ENCODE results near the gene RASSF7. TPM values are rescaled to one million over a fixed set of nuclear protein-coding genes. Genes with fewer than 3 reads are reported as not detected.

The RASSF7 gene
- polyA plus RNA-seq, 1 donor from 2014 or later = 37.1 TPM

GRCh38 chr11:581342-581741 lies 20.6 kb downstream of the RASSF7 start (continued):
- TF ChIP-seq, protein P1, sequence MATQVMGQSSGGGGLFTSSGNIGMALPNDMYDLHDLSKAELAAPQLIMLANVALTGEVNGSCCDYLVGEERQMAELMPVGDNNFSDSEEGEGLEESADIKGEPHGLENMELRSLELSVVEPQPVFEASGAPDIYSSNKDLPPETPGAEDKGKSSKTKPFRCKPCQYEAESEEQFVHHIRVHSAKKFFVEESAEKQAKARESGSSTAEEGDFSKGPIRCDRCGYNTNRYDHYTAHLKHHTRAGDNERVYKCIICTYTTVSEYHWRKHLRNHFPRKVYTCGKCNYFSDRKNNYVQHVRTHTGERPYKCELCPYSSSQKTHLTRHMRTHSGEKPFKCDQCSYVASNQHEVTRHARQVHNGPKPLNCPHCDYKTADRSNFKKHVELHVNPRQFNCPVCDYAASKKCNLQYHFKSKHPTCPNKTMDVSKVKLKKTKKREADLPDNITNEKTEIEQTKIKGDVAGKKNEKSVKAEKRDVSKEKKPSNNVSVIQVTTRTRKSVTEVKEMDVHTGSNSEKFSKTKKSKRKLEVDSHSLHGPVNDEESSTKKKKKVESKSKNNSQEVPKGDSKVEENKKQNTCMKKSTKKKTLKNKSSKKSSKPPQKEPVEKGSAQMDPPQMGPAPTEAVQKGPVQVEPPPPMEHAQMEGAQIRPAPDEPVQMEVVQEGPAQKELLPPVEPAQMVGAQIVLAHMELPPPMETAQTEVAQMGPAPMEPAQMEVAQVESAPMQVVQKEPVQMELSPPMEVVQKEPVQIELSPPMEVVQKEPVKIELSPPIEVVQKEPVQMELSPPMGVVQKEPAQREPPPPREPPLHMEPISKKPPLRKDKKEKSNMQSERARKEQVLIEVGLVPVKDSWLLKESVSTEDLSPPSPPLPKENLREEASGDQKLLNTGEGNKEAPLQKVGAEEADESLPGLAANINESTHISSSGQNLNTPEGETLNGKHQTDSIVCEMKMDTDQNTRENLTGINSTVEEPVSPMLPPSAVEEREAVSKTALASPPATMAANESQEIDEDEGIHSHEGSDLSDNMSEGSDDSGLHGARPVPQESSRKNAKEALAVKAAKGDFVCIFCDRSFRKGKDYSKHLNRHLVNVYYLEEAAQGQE (IDR thresholded peaks at IDR 0.05; ENCODE audit: borderline replicate concordance) = no peak

DNA sequence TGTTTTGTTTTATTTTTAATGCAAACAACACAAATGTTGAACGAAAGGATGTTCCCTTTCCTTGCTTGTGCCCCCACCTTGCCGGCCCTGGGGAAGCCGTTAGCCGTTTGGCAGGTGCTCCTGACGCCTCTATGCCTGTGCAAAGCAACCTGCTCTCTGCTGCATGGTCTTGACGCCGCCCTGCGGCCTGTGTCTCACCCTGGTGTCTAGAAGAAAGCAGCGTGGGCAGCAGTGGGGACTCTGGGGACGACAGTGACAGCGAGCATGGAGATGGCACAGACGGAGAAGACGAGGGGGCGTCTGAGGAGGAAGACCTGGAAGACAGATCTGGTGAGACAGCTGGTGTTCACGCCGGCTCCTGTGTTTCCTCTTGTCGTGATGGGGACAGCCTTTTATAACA lies 21.0 kb downstream of the RASSF7 start:
- no peak overlapping the region for H3K9ac ChIP-seq (ENCODE audit: low read length)
- no peaks in the 10 kb centered on the region for H3K9me2 ChIP-seq (ENCODE audit: insufficient read depth, low read length)
- H3K79me2 ChIP-seq (replicated peaks; ENCODE audit: insufficient read depth, low read length) = peaks cover 39% of the 10 kb centered on the region
- H3K36me3 ChIP-seq (ENCODE audit: insufficient read depth, low read length) = peaks cover 4% of the 10 kb centered on the region
- H3F3A ChIP-seq (ENCODE audit: insufficient read depth, low read length, poor library complexity, severe bottlenecking) = no peaks in the 10 kb centered on the region
- TF ChIP-seq TAF1 (IDR thresholded peaks at IDR 0.05; ENCODE audit: low read depth) (no peak), MXI1 (conservative IDR thresholded peaks at IDR 0.05; ENCODE audit: poor library complexity, severe bottlenecking) (no peak), EP300 (conservative IDR thresholded peaks at IDR 0.05; ENCODE audit: poor library complexity, severe bottlenecking) (no peak), RAD21 (conservative IDR thresholded peaks at IDR 0.05) (no peak), POLR2AphosphoS5 (IDR thresholded peaks at IDR 0.05) (no peak), EZH2 (IDR thresholded peaks at IDR 0.05; ENCODE audit: borderline replicate concordance, insufficient read depth, low read length, poor library complexity, severe bottlenecking) (no peak), SMC3 (conservative IDR thresholded peaks at IDR 0.05; ENCODE audit: poor library complexity) (no peak)
- TF ChIP-seq, protein P1 (IDR thresholded peaks at IDR 0.05; ENCODE audit: borderline replicate concordance) = no peak
- TF ChIP-seq, protein P2, sequence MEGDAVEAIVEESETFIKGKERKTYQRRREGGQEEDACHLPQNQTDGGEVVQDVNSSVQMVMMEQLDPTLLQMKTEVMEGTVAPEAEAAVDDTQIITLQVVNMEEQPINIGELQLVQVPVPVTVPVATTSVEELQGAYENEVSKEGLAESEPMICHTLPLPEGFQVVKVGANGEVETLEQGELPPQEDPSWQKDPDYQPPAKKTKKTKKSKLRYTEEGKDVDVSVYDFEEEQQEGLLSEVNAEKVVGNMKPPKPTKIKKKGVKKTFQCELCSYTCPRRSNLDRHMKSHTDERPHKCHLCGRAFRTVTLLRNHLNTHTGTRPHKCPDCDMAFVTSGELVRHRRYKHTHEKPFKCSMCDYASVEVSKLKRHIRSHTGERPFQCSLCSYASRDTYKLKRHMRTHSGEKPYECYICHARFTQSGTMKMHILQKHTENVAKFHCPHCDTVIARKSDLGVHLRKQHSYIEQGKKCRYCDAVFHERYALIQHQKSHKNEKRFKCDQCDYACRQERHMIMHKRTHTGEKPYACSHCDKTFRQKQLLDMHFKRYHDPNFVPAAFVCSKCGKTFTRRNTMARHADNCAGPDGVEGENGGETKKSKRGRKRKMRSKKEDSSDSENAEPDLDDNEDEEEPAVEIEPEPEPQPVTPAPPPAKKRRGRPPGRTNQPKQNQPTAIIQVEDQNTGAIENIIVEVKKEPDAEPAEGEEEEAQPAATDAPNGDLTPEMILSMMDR (IDR thresholded peaks at IDR 0.05; ENCODE audit: poor library complexity, severe bottlenecking) = no peak
- H2AFZ ChIP-seq (ENCODE audit: low read depth, low read length) = no peak overlapping the region
- no peaks in the 10 kb centered on the region for H3K9me3 ChIP-seq (ENCODE audit: low read length)
- no peak overlapping the region for H3K27ac ChIP-seq (ENCODE audit: low read length)
- H3K4me2 ChIP-seq (ENCODE audit: low read length) = no peak overlapping the region
- no peaks in the 10 kb centered on the region for H3K27me3 ChIP-seq (ENCODE audit: insufficient read depth, low read depth, low read length)
- peaks cover 16% of the 10 kb centered on the region for H4K20me1 ChIP-seq (ENCODE audit: insufficient read depth)
- no peak overlapping the region for H3K4me3 ChIP-seq (ENCODE audit: low read length)
